Hindlimb muscle (tissue), 1 donor: ENCODE results near the gene RNF19B. TPM values are rescaled to one million over a fixed set of nuclear protein-coding genes. Genes with fewer than 3 reads are reported as not detected.
"Not testable (repeated sequence)": the region's sequence is repeated elsewhere in the genome, so short reads cannot be mapped to it uniquely, and the experiment has no call there.

Source experiments
- DNase-seq: peaks from one replicate; pipeline ENCODE4 v3.0.0-alpha.2; 2013
- polyA plus RNA-seq: library from polyadenylated mRNA; unstranded; fragments of 120-200 nt; gene quantifications from one replicate; pipeline ENCODE4 v1.2.1, GENCODE V29; 2013; ENCODE audit not compliant: insufficient read length

The RNF19B gene
- polyA plus RNA-seq, 1 donor = 12.0 TPM

DNA sequence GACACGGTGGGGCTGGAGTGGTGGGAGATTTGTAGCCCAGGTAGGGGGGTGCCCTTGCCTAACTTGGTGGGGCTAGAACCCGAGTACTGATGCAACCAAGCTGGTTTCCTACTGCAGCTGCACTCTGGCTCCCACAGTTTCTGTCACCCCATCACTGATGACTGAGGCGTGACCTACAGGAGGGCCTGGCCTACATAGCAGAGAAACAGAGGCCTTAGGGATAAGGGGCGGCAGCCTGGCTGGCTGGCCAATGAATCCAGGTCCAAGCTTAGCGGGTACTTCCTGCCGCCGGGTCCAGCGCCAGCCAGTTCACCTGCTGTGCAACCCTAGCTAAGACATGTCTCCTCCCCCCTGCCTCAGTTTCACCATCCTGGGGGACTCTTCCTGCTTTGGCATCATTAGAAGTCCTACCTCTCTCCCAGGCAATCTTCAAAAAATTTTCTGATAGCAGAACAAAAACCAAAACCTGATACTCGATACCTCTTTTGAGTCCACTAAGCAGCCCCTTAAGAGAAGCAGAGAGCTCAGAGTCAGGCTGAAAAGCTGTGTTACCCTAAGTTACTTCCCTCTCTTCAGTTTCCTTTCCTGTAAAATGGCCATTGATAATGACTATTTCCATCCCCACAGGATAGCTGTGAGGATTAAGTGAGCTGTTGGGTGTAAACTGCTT is 27.3 kb upstream of the RNF19B start:
- DNase-seq = no peak

DNA sequence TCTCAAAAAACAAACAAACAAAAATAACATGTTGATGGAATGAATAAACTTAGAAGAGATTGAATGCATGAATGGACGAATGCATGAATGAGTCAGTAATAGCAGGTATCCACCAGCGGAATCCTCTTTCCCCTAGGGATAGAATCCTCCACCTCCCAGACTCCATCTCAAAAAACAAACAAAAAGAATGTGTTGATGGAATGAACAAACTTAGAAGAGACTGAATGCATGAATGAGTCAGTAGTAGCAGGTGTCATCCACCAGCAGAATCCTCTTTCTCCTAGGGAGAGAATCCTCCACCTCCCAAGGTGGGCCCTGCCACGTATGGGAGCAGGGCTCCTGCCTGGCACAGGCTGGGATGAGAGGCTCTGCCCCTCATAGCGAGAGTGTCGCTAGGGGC is 26.8 kb upstream of the RNF19B start:
- no peak for DNase-seq

DNA sequence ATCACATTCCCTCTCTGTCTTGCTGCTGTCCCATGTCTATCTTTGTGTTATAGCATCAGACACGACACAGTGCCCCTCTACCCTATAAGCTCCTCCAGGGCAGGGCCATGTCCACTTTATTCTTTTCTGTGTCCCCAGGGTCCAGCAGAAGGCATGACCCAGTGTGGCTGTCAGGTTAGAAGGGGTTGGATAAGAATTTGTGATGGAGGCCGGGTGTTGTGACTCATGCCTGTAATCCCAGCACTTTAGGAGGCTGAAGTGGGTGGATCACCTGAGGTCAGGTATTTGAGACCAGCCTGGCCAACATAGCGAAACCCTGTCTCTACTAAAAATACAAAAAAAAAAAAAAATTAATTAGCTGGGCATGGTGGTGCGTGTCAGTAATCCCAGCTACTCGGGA is 26.3 kb upstream of the RNF19B start:
- DNase-seq = no peak

DNA sequence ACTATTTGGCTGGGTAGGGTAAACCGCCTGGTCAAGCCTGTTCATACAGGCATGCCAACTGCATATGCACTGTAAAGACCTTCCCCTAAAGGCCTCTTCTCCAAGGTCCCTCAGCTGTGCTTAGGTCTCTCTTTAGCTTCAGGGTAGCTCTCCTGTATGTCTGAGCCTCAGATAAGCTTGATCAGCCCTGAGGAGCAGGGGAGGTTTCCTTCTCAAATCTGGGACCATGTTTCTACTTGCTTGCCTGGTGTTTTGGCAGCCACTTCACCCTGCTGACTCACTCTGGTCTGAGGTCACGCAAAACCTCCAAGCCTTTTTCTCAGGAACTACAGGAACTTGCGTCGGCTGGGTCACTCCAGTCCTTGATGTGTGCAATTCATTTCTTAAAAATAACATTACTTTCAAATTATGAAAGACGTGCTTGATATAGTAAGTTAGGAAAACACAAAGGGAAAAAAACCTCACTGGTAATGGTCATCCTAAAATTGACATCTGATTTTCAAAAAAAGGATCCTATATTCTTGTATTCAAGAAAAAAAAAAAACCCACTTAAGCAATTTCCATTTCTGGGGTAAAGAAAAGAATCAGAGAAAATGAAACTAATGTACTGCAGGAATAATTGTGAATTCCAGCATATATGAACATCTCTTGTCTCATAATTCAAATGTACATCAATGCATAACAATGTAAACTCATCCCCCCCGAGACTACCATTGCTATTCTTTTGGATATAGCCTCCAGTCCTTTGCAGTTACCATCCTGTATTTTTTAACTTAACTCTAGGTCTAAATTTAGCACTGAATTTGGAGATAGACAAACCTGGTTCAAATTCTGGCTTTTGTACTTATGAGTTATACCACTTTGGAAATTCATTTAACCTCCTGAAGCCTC is 24.8 kb upstream of the RNF19B start:
- DNase-seq = no peak

DNA sequence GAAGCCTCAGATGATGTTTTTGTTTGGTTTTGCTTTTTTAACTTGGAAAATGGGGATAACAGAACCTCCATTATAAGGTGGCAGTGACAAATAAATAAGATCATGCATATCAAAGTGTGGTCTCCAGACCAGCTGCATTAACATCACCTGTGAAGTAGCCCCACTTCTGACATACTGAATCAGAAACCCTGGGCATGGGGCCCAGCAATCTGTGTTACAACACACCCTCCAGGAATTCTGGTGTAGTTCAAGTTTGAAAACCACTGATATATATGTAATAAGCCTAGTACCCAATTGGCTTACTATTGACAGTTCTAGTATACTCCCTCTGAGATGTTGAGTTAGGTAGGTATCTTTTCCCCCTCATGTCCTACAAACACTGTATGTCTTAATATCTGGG is 24.1 kb upstream of the RNF19B start:
- no peak for DNase-seq

DNA sequence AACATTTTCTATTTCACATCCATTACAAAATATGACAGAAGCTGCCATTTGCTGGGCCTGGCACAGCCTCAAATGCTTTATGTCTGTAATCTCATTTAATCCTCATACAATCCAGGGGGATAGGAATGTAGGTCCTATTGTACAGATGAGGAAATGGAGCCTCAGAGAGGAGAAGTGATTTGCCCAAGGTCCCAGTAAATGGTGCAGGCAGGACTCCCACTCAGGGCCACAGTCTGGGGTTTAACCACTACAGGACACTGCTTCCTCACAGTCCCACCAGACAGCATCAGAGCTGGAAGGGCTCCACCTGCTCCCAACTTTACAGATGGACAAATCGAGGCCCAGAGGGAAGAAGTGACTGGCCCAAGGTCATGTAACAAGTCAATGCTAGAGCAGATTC is 20.6 kb upstream of the RNF19B start:
- DNase-seq = no peak

DNA sequence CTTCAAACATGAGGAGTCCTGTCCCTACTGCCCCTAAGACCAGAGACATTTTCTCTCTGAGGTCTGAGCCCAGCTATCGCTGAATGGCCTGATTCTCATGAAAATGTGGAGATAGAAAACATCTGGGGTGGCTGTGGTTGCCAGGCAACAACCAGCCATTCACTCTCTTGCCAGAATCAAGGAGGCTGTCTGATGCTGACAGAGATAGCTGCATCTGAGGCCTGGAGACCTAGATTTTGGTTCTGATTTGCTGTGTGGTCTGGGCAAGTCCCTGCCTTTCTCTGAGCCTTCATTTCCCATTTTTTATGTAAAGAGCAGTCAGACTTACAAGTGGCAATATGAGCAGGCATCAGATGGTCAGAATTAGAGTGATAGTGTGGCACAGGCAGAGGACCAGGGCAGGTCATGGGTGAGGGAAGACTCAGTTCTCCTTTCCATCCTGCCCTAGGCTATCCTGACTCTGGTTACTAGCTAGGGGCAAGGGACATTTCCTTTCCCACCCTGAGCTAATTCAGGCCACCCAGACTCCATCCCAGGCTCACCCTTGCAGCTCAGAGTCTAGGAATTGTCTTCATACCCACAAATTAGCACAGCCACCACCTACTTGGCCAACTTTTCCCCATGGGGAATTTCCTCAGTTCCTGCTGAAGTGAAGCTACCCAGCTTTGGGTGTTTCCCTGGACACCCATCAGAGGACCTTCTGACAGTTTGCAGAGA is 20.0 kb upstream of the RNF19B start:
- DNase-seq = no peak

DNA sequence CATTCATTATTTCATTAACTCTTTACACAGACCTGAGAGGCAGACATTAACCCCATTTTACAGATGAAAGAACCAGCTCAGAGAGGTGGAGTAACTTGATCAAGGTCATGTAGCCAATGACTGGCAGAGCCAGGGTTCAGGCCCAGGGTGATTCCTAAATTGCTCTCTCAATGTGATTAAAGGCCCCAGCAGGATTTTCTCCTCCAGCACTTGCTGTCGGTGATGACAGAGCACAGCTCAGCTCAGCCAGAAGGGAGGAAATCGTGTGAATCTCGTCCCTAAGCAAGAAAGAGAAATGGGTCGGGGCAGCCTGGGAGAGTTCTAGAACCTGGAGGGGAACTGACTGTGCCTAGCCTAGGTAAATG is 19.5 kb upstream of the RNF19B start:
- DNase-seq = no peak

DNA sequence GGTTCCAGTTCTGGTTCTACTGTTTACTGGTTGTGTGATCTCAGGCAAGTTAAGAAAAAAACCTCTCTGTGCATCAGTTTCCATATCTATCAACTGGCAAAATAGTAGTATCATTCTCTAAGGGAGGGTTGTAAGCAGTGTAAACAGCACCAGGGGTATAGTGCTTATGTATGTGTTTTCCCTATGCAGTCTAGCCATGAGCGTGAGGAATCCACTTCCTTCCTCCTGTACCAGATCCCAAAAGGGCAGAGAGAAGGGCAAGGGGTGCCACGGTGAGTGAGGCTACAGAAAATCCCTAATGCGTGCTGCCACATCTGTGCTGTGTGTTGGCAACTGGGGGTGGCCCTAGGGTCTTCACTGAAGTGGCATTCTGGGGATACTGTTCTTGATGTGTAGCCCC is 18.4 kb upstream of the RNF19B start:
- DNase-seq = no peak

DNA sequence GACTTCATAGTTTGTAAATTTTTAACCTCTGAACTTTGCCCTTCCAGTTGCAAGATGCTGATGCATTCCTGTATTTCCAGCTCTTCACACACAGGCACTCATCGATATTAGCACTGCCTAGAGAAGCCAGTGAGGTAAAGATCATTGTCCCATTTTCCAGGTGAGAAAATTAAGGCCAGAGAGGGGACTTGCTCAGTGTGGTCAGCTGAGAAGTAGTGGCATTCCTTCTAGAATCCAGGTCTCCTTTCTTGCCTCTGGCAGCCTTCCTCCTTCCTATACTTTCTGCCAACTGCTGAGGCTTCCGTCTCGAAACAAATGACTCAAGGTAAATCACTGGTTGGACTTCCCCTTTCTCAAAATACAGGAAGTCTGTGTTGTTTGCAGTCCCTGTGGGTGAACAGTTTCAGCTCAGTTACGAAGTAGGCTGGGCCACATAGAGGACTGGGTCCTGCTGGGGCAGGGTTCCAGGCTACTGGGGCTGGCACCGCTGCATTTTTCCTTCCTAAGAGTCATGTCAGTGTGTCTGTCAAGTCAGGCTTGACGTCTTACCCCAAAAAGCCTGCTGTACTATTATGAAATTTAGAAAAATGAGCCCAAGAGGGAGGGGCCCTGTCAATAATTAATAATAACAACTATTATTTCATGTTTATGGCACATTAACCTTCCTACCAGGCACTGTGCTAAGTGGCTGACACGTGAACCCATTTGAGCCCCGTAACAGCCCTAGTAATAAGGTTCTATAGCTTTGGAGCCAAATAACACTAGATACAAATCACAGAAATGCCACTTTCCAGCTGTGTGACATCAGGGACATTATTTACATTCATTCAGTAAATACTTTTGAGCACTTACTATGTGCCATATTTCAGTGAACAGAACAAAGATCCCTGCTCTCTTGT is 16.6 kb upstream of the RNF19B start:
- no peak for DNase-seq

DNA sequence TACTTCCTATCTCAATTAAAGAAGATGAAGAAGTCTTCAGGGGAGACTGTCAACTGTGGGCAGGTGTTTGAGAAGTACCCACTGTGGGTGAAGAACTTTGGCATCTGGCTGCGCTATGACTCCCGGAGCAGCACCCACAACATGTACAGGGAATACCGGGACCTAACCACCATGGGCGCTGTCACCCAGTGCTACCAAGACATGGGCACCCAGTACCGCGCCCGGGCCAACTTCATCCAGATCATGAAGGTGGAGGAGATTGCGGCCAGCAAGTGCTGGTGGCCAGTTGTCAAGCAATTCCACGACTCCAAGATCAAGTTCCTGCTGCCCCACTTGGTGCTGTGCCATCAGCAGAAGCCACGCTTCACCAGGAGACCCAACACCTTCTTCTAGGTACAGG is 15.5 kb upstream of the RNF19B start:
- DNase-seq = no peak

DNA sequence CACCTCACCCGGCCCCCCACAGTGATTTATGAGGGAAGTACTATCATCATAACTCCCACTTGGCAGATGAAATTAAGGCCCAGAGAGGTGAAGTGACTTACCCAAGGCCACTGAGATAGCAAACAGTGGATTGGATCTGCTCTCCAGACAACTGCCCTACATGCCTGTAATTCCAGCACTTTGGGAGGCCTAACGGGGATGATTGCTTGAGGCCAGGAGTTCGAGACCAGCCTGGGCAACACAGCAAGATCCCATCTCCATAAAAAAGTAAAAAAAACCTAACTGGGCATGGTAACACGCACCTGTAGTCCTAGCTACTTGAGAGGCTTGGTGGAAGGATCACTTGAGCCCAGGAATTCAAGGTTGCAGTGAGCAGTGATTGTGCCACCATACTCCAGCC is 14.2 kb upstream of the RNF19B start:
- DNase-seq = no peak

DNA sequence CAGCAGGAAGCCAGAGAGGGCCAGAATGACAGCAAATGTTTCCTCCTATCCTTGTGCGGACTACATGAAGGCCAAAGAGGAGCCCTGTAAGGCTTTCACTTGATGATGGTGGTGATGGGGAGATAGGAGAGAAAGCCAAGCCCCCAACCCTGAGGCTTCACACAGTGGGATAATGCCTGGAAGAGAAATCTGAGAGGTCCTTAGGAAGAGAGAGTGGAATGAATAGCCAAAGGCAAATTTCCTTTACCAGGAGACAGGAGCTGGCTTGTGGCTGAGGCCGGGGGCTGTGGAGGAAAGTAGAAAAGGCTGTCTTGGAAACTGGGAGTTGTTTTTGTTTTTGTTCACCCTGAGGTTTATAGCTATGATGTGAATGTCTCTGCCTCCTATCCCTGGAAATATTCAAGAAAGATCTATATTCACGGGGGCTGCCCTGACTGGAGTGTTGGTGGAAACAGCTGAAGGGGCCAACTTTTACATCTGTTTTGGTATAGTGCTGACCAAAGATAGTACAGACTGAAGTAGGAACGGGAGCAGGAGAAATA is 13.0 kb upstream of the RNF19B start:
- no peak for DNase-seq

DNA sequence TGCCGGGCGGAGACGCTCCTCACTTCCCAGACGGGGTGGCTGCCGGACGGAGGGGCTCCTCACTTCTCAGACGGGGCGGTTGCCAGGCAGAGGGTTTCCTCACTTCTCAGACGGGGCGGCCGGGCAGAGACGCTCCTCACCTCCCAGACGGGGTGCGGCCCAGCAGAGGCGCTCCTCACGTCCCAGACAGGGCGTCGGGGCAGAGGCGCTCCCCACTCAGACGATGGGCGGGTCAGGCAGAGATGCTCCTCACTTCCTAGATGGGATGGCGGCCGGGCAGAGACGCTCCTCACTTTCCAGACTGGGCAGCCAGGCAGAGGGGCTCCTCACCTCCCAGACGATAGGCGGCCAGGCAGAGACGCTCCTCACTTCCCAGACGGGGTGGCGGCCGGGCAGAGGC is 10.4 kb upstream of the RNF19B start:
- not testable (repeated sequence) for DNase-seq

DNA sequence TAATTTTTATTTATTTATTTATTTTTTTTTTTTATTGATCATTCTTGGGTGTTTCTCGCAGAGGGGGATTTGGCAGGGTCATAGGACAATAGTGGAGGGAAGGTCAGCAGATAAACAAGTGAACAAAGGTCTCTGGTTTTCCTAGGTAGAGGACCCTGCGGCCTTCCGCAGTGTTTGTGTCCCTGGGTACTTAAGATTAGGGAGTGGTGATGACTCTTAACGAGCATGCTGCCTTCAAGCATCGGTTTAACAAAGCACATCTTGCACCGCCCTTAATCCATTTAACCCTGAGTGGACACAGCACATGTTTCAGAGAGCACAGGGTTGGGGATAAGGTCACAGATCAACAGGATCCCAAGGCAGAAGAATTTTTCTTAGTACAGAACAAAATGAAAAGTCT is 8.8 kb upstream of the RNF19B start:
- DNase-seq = not testable (repeated sequence)

DNA sequence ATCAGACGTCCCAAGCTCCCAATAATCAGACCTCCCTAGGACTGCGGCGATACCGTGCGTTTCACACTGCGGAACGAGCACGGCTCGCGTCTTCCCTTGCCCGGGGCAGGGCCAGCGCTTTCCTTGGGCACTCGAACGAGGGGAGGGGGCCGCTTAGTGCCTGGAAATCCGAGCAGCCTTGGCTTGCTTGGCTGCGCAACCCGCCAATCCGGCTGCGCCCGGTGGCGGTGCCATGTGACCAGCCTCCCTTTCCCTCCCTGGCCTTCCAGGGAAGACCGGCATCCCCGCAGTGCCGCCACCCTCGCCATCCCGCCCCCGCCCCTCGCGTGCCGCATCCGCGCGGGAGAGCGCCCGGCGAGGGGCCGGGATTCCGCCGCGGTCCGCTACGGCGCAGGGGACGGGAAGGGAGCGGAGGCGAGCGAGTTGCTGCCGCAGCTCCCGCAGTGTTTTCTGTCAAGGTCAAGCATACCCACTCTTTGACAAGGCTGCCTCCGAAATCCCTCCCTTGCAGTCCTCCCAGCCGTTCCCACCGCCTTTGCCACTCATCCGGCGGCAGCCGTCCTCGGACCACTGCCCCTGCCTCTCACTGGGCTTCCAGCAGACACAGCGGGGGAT is 8.3 kb upstream of the RNF19B start:
- peak; percentile 58 for DNase-seq

DNA sequence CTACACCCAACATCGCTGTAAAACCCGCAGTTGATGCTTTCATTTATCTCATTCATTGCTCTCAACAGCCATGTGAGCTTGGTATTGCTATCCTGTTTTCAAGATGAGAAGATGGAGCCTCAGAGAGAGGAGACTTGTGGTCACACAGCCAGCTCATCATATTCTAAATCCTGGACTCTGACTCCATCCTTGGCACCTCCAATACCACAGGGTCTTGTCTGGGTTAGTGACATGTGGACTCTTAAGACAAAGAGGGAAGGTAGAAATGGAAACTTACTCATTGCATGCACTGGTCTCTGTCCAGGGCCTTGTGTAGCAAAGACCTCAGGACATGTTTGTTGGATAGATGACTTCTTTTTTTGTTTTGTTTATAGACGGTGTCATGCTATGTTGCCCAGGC is 7.0 kb upstream of the RNF19B start:
- DNase-seq = no peak

DNA sequence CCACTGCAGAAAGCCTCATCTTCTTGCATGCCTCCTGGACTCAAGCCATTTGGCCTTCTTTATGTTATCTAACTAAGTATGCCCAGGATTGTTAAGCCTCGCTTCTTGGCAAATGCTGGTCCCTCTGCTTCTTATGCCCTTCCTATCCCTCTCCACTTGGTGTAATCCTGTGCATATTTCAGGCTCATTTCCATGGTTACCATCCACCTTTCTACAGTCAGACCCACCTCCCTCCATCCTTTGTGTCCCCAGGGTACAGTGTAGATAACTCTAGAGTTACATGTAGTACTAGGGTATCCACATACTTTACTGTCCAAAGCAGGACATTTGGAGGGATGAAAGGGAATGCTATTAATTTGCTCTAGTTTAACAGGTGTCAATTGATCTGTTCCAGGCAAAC is 6.5 kb upstream of the RNF19B start:
- DNase-seq = no peak

DNA sequence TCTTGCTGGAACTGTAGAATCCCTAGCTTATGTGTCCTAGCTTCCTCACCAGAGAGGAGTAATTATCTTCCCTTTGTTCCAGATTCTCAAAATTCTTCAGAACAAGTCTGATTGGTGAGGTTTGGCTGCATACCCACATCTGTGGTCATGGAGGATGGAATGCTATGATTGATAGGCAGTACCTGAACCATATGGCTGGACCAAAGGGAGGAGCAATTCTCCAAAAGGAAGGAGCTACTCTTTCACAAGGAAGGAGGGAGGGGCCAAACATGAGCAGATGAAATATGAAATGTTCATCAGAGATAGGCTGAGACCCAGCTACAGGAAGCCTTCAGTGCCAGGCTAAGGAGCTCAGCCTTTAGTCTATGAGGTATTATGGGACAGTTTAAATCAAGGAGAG is 5.0 kb upstream of the RNF19B start:
- DNase-seq = no peak

DNA sequence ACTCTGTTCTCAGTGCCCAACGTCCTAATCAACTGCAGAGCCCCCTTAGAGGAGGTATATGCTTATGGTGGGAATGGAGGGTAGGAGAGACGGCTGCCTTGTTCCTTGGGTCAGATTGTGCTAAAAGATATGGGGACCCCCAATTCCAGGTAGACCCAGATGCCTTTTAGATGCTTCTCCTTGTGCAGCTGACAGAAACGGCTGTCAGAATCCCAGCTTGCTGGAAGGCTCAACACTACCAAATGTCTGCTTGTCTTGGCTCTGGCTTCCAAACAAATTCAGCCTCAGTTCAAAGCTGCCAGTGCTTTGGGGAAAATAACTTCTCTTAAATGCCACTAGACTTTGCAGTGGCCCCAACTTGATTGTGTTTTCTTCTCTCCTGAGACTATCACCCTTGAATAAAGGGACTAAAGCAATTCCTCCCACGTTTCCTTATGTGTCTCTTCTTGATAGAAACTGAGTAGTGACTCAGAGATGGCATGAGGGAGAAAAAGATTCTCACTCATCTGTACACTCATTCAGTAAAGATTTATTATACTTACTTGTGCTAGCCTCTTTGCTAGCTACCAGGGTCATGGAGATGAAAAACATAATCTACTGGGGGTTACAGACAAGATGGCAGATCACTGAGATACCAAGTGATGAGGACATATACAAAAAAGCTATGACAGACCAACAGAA is 3.4 kb upstream of the RNF19B start:
- DNase-seq = no peak

DNA sequence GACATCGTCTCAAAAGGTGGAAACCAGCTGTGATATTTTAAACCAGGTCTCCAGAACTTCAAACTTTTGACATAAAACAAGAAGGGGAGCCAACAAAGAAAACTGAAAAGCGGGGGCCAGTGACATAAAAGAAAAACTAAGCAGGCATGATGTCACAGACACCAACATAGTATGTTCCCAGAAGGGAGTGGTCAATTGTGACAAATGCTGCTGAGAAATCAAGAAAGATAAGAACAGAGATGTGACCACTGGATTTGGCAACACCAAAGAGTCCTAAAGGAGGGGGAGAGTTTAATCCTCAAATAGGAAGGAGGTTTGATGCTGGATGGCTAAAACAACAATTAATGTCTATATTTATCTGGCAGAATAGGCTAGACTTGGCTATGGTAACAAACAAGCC is 2.3 kb upstream of the RNF19B start:
- no peak for DNase-seq
